ENCODE measurements around the gene OLFM4.
A peak's percentile ranks its signal among the peaks of the same experiment; 100 is the strongest.

Gene OLFM4

DNA sequence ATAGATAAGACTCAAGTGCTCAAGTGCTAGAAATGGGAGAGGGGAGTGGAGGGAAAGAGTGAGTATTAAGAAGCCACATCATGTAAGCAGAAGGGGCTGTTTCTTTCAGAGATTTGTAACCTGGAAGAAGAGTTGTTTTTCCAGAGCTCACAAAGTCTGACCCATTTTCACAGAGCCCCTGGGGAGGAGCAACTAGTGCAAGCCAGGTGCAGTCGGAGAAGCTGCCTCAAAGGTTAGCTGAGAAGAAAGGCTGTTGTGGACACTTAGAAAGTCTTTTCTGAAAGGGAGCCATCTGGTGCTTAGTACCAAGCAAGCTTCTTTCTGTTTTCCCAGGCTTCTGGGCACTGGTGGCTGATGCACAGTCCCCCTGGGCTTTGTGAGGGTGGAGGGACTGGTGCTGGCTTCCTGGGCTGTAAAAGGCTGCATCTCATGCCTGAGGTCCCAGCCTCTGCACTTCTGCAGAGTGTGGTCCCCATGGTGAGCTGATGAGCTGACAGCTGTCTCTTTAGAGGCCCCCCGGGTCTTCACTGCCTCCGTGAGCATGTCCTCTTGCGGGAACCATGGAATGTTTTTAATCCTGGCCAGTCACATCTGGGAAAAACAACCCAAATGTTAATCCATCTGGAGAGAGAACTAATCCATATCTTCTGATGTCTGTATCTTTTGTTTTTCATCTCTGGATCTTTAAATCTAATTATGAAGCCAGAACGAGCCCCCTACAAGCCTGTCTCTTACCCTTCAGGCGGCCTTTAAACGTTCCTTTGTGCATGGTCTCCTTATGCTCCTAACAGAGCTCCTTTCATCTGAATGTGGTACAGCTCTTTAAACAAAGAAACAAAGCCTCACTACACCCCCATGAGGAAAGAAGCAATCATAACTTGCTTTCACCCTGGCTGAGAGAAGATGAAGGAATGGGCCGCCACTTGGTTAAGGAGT lies 40.2 kb downstream of the OLFM4 start:
- peak; percentile 16 to 67 for DNase-seq

DNA sequence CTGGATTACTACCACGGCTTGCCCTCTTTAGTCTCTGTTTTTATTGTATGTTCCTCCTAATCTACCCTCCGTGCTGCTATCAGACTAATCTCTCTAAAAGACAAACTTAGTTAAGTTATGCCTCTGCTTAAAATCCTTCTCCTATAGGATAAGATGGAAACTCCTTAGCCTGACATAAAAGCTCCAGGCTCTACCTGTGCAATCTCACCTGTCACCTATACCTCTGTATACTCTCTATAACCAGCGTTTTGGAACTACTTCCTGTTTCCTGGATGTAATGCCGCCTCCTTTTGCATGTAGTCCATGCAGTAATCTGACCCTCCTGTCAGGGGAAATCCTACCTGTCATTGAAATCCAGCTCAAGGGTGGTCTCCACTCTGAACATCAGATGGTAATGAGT lies 41.2 kb downstream of the OLFM4 start:
- DNase-seq, result no peak

DNA sequence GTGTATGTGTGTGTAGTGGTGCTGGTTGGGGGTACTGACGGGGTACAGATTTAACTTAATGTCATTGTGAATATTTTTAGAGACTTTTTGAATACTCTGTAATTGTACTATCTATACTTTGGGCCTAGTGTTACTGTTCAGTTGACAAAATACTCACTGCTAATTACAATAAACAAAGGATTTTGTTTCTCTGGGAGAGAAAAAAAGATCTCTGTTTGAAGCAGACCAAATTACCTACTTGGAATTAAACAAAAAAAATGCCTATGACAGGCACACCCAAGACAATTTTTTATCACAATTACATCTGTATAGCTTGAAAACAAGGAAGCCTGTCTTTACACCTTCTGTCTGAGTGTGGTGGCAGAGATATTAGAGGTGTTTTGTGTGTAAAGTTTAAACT lies 45.1 kb downstream of the OLFM4 start:
- DNase-seq, result no peak

DNA sequence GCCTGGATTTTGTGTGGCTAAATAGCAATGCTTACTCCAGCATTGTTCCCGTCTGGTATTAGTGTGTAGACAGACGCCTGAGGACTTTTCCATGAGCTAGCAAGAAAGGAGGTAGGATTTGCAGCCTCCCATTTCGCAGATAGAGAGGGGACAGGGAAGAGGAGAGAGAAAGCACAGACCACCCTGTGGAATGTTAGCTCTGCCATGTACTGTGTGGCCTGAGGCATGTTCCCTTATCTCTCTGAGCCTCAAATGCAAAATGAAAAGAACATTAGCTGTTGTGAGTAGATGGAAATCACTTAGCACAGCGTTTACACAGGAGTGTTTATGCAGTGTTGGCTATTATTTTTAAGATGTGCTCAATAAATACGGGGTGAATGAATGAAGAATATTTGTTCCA lies 45.5 kb downstream of the OLFM4 start:
- DNase-seq, result no peak

DNA sequence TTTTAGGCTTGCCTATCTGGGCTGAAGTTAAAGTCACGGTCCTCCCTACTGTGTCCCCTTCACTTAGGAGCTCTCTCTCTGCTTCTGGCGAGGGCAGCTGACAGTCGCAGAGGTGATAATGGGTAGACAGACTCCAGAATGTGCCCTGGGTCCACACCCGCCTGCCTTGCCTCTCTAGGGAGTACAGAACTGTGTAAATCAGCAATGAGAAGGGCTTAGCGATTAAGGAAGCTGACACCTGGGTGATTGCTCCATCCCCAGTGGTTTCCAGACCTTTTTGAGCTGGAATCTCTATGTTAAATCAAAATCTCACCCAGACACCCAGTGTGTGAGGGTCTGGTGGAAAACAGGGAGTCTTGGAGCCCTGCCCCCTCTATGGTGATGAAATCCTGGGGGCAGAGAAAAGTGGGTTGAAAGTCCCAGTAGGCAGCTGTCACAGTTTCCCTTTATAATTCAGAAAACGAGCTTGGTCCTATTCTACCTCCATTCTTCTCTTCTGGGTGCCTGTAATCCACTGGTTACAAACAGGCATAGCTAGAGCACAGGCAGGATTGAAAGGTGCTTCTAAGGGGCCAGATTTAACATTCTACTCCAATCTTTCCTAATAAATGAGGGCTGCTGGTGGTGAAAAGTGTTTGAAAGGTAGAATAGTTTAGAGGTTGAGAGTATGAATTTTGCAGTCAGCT lies 46.9 kb downstream of the OLFM4 start:
- DNase-seq, result no peak

DNA sequence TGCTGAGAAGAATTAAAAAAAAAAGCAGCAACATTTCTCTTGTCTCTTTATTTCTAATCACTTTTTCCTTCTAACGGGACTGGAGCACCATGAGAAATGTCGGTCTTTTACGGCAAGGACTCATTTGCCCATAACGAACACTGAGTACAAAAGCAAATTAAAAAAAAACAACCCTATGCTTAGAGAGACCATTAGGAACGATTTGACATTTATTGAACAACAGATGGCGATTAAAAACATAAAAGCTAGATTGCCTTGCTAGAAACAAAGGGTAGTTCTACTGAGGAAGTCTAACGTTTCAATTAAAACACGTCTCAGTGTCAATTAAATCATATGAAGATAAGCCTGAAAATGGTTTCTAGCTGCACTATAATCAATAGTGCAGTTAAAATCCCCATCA lies 51.1 kb downstream of the OLFM4 start:
- no peak for DNase-seq

DNA sequence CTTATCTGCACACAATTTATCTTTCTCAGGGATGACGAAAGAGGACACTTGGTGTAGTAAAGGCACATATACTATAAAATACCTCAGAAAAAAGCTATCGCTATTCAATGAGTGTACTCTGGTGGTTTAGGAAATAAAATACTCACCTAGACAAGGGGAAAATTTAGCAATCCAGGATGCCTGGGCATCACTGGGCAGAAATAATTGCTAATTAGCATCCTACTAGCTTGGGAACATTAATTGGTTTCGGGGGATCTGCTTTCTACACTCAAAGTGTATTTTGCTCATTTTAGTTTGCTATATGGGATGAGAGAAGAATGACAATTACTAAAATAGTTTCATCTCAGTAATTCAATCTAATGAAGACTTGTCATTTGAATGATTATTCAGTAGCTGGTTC lies 60.3 kb downstream of the OLFM4 start:
- DNase-seq, result no peak

DNA sequence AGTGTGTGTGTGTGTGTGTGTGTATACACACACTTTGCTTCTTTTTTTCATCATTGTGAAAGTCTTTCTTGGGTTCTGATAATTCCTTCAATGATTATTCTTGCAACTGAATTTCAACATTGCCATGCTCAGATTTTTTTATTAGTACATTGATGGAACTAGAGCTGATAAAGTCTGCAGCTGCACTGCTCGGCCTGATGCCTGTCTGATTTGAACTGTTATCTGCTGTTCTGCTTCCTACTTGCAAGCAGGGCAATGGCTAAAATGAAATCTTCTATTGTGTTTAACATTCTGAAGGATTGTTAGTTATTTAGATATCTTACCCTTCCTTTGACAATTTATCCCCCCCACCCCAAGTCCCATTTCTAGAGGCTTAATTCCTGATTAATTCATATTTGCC lies 61.3 kb downstream of the OLFM4 start:
- DNase-seq, result no peak

DNA sequence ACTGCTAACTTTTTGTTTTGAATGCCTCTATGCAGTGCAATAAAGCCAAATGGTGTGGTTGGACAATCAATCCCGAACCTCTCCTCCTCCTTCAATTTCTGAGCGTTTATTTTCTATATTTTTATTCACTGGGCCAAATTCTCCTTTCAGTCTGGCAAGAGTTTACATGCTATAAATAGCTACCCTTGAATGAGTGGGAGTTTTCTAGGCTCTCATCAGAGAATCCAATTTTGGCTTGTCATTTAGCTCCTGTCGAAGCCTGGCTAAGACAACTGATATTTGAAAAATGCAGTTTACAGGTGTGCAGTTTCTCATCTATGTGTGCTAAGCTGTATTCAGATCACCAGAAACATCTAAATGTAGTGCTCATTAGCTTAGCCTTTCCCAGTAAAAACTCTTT lies 61.8 kb downstream of the OLFM4 start:
- DNase-seq, result no peak

DNA sequence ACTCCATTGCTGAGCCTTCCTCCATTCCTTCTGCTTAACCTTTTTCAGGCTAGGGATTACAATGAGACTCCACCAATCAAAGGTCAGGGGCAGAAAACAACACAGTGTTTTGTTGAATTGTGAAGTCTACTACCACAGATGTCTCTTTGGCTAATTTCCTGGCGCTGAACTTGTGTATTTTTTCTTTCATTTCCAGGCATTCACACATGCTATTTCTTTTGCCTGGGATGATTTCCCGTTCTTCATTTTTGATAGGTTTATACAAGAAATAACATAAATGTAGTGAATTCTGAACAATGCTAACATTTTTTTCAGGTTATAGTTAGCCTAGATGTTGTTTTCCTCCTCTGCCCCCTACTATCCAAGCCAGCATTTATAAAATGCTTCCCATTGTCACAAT lies 64.3 kb downstream of the OLFM4 start:
- peak in 1 of 2 donors; percentile 48 for DNase-seq

DNA sequence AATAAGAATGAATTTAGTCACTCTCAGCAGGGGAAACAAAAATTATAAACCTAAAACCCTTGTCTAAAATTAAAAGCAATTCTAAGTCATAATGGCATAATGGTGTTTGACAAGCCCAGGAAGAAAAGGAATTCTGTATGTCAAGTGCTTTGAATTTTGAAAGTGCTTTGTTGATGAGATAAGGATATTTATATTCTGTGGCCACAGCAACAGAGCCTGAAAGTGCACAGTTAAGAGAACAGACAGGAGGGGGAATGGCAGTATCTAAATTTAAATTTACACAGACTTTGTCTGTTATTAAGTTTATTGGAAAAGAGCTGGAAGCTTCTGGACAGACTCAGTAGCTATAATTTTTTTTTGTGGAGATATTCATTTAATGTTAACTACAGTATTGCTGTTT lies 69.8 kb downstream of the OLFM4 start:
- DNase-seq, result no peak

DNA sequence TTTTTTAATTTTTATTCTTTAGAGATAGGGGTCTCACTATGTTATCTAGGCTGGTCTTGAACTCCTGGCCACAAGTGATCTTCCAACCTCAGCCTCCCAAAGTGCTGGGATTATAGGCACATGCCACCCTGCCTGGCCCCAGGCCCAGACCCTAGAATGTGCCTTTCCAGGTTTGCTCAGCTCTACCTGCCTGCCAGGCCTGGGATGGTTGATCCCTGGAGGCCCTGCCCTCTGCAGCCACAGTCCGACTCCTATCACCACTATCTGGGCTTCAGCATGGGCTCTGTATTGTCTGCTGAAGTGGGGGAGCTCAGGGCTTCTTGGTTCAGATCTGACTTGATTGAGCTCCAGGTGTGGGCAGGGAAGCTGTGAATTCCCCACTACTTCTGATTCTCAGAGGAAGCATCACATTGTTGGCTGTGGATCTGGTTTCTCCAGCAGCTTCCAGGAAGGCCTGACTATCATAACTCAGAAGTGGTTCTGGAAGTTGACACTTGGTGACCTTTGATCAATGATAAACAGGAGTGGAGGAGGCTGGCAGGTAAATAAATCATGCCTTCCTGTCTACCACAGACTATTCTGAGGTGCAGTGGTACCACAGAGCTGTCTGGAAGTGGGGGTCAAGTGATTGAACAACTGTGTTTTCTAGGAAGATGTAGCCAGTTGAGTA lies 71.9 kb downstream of the OLFM4 start:
- no peak for DNase-seq
